KMS-11 (cell line): ENCODE measurements around the gene FUOM.
"Not testable (repeated sequence)": the region's sequence is repeated elsewhere in the genome, so short reads cannot be mapped to it uniquely, and the experiment has no call there.

Experiments used
- H2AFZ ChIP-seq: fragments of 200-600 bp; sonication (generic); 2 replicates; pipeline ENCODE4 v1.6.1; 2016; ENCODE audit warnings: antibody characterized with exemption, mixed run types, low read depth
- H3K27ac ChIP-seq: fragments of 200-600 bp; sonication (generic); 2 replicates; pipeline ENCODE4 v1.6.1; 2016; ENCODE audit warnings: mild to moderate bottlenecking, mixed run types
- H3K27me3 ChIP-seq: fragments of 200-600 bp; sonication (generic); 2 replicates; pipeline ENCODE4 v1.6.1; 2017; ENCODE audit warnings: mild to moderate bottlenecking, low read depth, mixed run types, moderate library complexity; ENCODE audit not compliant: insufficient read depth
- H3K36me3 ChIP-seq: fragments of 200-600 bp; sonication (generic); 2 replicates; pipeline ENCODE4 v1.6.1; 2017; ENCODE audit warnings: mild to moderate bottlenecking, mixed run types; ENCODE audit not compliant: insufficient read depth
- H3K4me1 ChIP-seq: fragments of 200-600 bp; sonication (generic); 2 replicates; pipeline ENCODE4 v1.6.1; 2016; ENCODE audit warnings: mild to moderate bottlenecking, low read depth, mixed run types; ENCODE audit not compliant: poor library complexity, severe bottlenecking
- H3K4me2 ChIP-seq: fragments of 200-600 bp; sonication (generic); 2 replicates; pipeline ENCODE4 v1.7.0; 2016; ENCODE audit warnings: mild to moderate bottlenecking, mixed run types
- H3K4me3 ChIP-seq: fragments of 200-600 bp; sonication (generic); IDR thresholded peaks from 2 replicates; pipeline ENCODE4 v1.6.1; 2017; ENCODE audit warnings: low read depth, low read length, mixed read lengths; ENCODE audit not compliant: insufficient read depth
- H3K79me2 ChIP-seq: fragments of 200-600 bp; sonication (generic); 2 replicates; pipeline ENCODE4 v1.6.1; 2016; ENCODE audit warnings: low read depth, mixed run types; ENCODE audit not compliant: insufficient read depth
- H3K9ac ChIP-seq: fragments of 200-600 bp; sonication (generic); 2 replicates; pipeline ENCODE4 v1.6.1; 2016; ENCODE audit warnings: mild to moderate bottlenecking, mixed run types
- H4K20me1 ChIP-seq: fragments of 200-600 bp; sonication (generic); 2 replicates; pipeline ENCODE4 v1.6.1; 2016; ENCODE audit warnings: mild to moderate bottlenecking, mixed run types; ENCODE audit not compliant: insufficient read depth
- CTCF ChIP-seq: fragments of 200-600 bp; sonication (generic); conservative IDR thresholded peaks from 2 replicates; pipeline ENCODE4 v1.6.1; 2017; ENCODE audit warnings: low read depth, mild to moderate bottlenecking, antibody characterized with exemption, low read length, moderate library complexity, mixed read lengths

The FUOM gene

DNA sequence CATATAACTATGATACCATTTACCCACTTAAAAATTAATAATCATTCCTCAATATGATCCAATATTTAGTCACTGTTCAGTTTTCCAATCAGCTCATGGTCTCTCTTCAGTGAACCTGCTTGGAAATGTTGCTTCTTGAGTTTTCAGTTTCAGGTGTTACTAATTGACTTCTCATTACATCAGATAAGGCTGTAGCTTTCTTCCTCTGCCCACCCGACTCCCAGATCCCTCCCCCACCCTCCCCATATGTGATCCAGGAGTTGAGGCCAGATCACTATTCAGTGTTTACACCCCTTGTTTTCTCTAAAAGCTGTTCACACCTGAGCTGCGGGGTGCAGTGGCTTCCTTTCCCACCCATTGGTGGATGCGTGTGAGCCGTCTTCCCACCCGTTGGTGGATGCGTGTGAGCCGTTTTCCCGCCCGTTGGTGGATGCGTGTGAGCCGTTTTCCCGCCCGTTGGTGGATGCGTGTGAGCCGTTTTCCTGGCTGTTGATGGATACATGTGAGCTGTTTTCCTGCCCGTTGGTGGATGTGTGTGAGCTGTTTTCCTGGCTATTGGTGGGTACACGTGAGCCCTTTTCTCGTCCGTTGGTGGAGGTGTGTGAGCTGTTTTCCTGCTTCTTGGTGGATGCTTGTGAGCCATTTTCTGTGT is 32.9 kb upstream of the FUOM start:
- Histone ChIP-seq H3K79me2 (peaks cover 15% of the 10 kb centered on the region; the same call in 1 of the 2 replicates), H3K27me3 (no peaks in the 10 kb centered on the region), H3K4me3 (no peak overlapping the region), H3K9ac (peak overlapping the region; percentile 71; the same call in 1 of the 2 replicates), H2AFZ (0 out of 2 replicates have a peak overlapping the region, but pooled peaks have one; percentile 68), H3K36me3 (no peaks in the 10 kb centered on the region), H3K4me1 (peaks cover 50% of the 10 kb centered on the region), H3K27ac (peak overlapping the region; percentile 92), H4K20me1 (no peaks in the 10 kb centered on the region), H3K4me2 (peak overlapping the region; percentile 91)
- TF ChIP-seq CTCF: no peak

- Histone ChIP-seq H3K4me3 (no peak overlapping the region), H3K36me3 (no peaks in the 10 kb centered on the region), H3K27me3 (no peaks in the 10 kb centered on the region), H3K27ac (peak overlapping the region; percentile 92), H3K4me2 (peak overlapping the region; percentile 91), H4K20me1 (no peaks in the 10 kb centered on the region), H3K9ac (peak overlapping the region; percentile 71), H3K4me1 (peaks cover 43% of the 10 kb centered on the region), H2AFZ (peak overlapping the region; percentile 68), H3K79me2 (no peaks in the 10 kb centered on the region)
- TF ChIP-seq CTCF: no peak; the same call in 1 of the 2 replicates
These were observed 31.4 kb upstream of the FUOM start for GRCh38 chr10:133388973-133389818.

- Histone ChIP-seq H3K4me2 (peak overlapping the region; percentile 91), H3K27ac (peak overlapping the region; percentile 92), H4K20me1 (no peaks in the 10 kb centered on the region), H3K27me3 (no peaks in the 10 kb centered on the region), H3K4me1 (peaks cover 41% of the 10 kb centered on the region), H3K36me3 (no peaks in the 10 kb centered on the region), H3K79me2 (no peaks in the 10 kb centered on the region), H3K9ac (peak overlapping the region; percentile 71), H2AFZ (peak overlapping the region; percentile 68), H3K4me3 (no peak overlapping the region)
- no peak for TF ChIP-seq CTCF
These were observed 30.6 kb upstream of the FUOM start for GRCh38 chr10:133388236-133388972.

- H4K20me1 ChIP-seq, H3K27me3 ChIP-seq, H3K79me2 ChIP-seq, H3K4me3 ChIP-seq, H3K9ac ChIP-seq, H3K27ac ChIP-seq, H3K36me3 ChIP-seq, H2AFZ ChIP-seq, H3K4me2 ChIP-seq: not testable (repeated sequence)
- peaks cover 30% of the 10 kb centered on the region for H3K4me1 ChIP-seq
These were observed 29.1 kb upstream of the FUOM start for GRCh38 chr10:133386951-133387350.
